Measurements from ENCODE around the gene ANKRD50. TPM values are rescaled to one million over a fixed set of nuclear protein-coding genes. Genes with fewer than 3 reads are reported as not detected.

Gene ANKRD50
- total RNA-seq, 2 donors from 2014 or later, result 8.2 to 11.7 TPM

- Histone ChIP-seq H3K27ac (no peak overlapping the region), H3K4me1 (no peaks in the 10 kb centered on the region), H3K4me3 (no peak overlapping the region), H3K36me3 (no peaks in the 10 kb centered on the region), H3K9me3 (no peaks in the 10 kb centered on the region), H3K27me3 (no peaks in the 10 kb centered on the region)
- TF ChIP-seq CTCF (IDR thresholded peaks at IDR 0.05), result no peak
- DNase-seq (ENCODE audit: low spot score), result no peak
Observed at GRCh38 chr4:124736526-124736925, 24.0 kb upstream of the ANKRD50 start.

- Histone ChIP-seq H3K27ac (no peak overlapping the region), H3K27me3 (no peaks in the 10 kb centered on the region), H3K36me3 (no peaks in the 10 kb centered on the region), H3K4me1 (no peaks in the 10 kb centered on the region), H3K9me3 (no peaks in the 10 kb centered on the region), H3K4me3 (no peak overlapping the region)
- DNase-seq (ENCODE audit: low spot score), result no peak
- TF ChIP-seq CTCF (IDR thresholded peaks at IDR 0.05), result no peak
Observed at GRCh38 chr4:124727331-124727890, 14.9 kb upstream of the ANKRD50 start.

GRCh38 chr4:124726269-124726668 lies 13.7 kb upstream of the ANKRD50 start:
- Histone ChIP-seq H3K27me3 (no peaks in the 10 kb centered on the region), H3K36me3 (no peaks in the 10 kb centered on the region), H3K9me3 (no peaks in the 10 kb centered on the region), H3K4me1 (no peaks in the 10 kb centered on the region), H3K27ac (no peak overlapping the region), H3K4me3 (no peak overlapping the region)
- no peak for TF ChIP-seq CTCF (IDR thresholded peaks at IDR 0.05)
- DNase-seq (ENCODE audit: low spot score), result no peak

- Histone ChIP-seq H3K9me3 (no peaks in the 10 kb centered on the region), H3K4me3 (no peak overlapping the region), H3K27me3 (no peaks in the 10 kb centered on the region), H3K27ac (no peak overlapping the region), H3K36me3 (no peaks in the 10 kb centered on the region), H3K4me1 (no peaks in the 10 kb centered on the region)
- TF ChIP-seq CTCF (IDR thresholded peaks at IDR 0.05), result no peak
- DNase-seq (ENCODE audit: low spot score), result no peak
Observed at GRCh38 chr4:124722071-124722470, 9.5 kb upstream of the ANKRD50 start.

- Histone ChIP-seq H3K4me1 (no peaks in the 10 kb centered on the region), H3K36me3 (no peaks in the 10 kb centered on the region), H3K27ac (no peak overlapping the region), H3K27me3 (no peaks in the 10 kb centered on the region), H3K4me3 (no peak overlapping the region), H3K9me3 (no peaks in the 10 kb centered on the region)
- TF ChIP-seq CTCF (IDR thresholded peaks at IDR 0.05), result no peak
- no peak for DNase-seq (ENCODE audit: low spot score)
Observed at GRCh38 chr4:124717101-124717500, 4.6 kb upstream of the ANKRD50 start.

GRCh38 chr4:124713185-124713592 lies 657 bp upstream of the ANKRD50 start:
- Histone ChIP-seq H3K36me3 (no peaks in the 10 kb centered on the region), H3K27me3 (no peaks in the 10 kb centered on the region)

More at GRCh38 chr4:124713185-124713592, 657 bp upstream of the ANKRD50 start:
- H3K27ac ChIP-seq, result peak overlapping the region; percentile 98
- H3K4me3 ChIP-seq, result peak overlapping the region; percentile 73 to 97
- no peaks in the 10 kb centered on the region for H3K9me3 ChIP-seq
- TF ChIP-seq CTCF (IDR thresholded peaks at IDR 0.05), result peak in 1 of 2 donors; percentile 63
- H3K4me1 ChIP-seq, result peaks cover 0 to 30% of the 10 kb centered on the region in 2 donors
- DNase-seq (ENCODE audit: low spot score), result peak; percentile 73
